HEK293 (cell line): Measurements from ENCODE around the gene PCTP.

Experiments
- CTCF ChIA-PET: fragments of 350-600 bp; formaldehyde crosslinking; extraction: SDS; loops from one replicate; lab custom pipeline; 2021; ENCODE audit warnings: antibody characterized with exemption; lab: Yijun Ruan, JAX
- POLR2A ChIA-PET: fragments of 300-600 bp; formaldehyde crosslinking; extraction: SDS; loops from one replicate; lab custom pipeline; 2020; ENCODE audit warnings: antibody characterized with exemption, inconsistent platforms; lab: Yijun Ruan, JAX
- H3K27ac ChIP-seq: fragments of 200-500 bp; sonication (Bioruptor generic); 2 replicates; pipeline ENCODE4 v1.5.1; 2014; ENCODE audit warnings: low read depth, low read length, control low read depth, inconsistent platforms; ENCODE audit errors: extremely low read depth
- H3K36me3 ChIP-seq, 2 experiments: fragments of 200-500 bp in 1 of 2; sonication (Bioruptor generic) in 1 of 2; 1 replicate in 1 of 2; 2 replicates in 1 of 2; pipeline ENCODE4 v1.5.1; 2014 to 2017; ENCODE audit warnings: inconsistent platforms in 2 of 2, low read length in 2 of 2; ENCODE audit not compliant: control insufficient read depth in 2 of 2, insufficient read depth in 1 of 2
- H3K4me1 ChIP-seq: fragments of 200-500 bp; sonication (Bioruptor generic); 2 replicates; pipeline ENCODE4 v1.5.1; 2014; ENCODE audit warnings: mild to moderate bottlenecking, low read length, inconsistent platforms; ENCODE audit not compliant: control insufficient read depth, insufficient read depth
- H3K4me3 ChIP-seq: 2 replicates; pipeline ENCODE4 v1.5.1; 2011; ENCODE audit warnings: low read depth, mild to moderate bottlenecking, control low read depth, low read length, moderate library complexity
- H3K9me3 ChIP-seq: fragments of 200-500 bp; sonication (Bioruptor generic); 2 replicates; pipeline ENCODE4 v1.5.1; 2014; ENCODE audit warnings: low read depth, low read length, inconsistent platforms; ENCODE audit not compliant: control insufficient read depth, insufficient read depth
- OVOL3 ChIP-seq: fragments of 450-650 bp; formaldehyde crosslinking; IDR thresholded peaks from 2 replicates; pipeline ENCODE4 v1.5.1; 2016; ENCODE audit warnings: missing biosample characterization, missing genetic modification characterization
- PRDM1 ChIP-seq: fragments of 450-650 bp; formaldehyde crosslinking; IDR thresholded peaks from 2 replicates; pipeline ENCODE4; 2016; ENCODE audit warnings: missing biosample characterization, missing genetic modification characterization
- SETDB1 ChIP-seq: IDR thresholded peaks from one replicate; pipeline ENCODE4 v1.6.1; 2017; ENCODE audit warnings: mild to moderate bottlenecking, low read length, moderate library complexity, mixed read lengths; ENCODE audit not compliant: insufficient read length
- WT1 ChIP-seq: fragments of 450-650 bp; formaldehyde crosslinking; IDR thresholded peaks from 2 replicates; pipeline ENCODE4 v1.5.1; 2016; ENCODE audit warnings: missing biosample characterization, missing genetic modification characterization
- YY1 ChIP-seq: fragments of 450-650 bp; formaldehyde crosslinking; IDR thresholded peaks from 2 replicates; pipeline ENCODE4 v1.5.1; 2018; ENCODE audit warnings: missing biosample characterization, missing genetic modification characterization
- ZBTB49 ChIP-seq: fragments of 450-650 bp; formaldehyde crosslinking; IDR thresholded peaks from 2 replicates; pipeline ENCODE4 v1.5.1; 2016; ENCODE audit warnings: missing biosample characterization, missing genetic modification characterization, low read depth
- ZBTB8A ChIP-seq: fragments of 450-650 bp; formaldehyde crosslinking; IDR thresholded peaks from 2 replicates; pipeline ENCODE4 v1.5.1; 2016; ENCODE audit warnings: missing biosample characterization, missing genetic modification characterization
- ZFHX2 ChIP-seq: fragments of 450-650 bp; formaldehyde crosslinking; conservative IDR thresholded peaks from 2 replicates; pipeline ENCODE4 v1.5.1; 2016; ENCODE audit warnings: missing biosample characterization, missing genetic modification characterization
- ZFP41 ChIP-seq: fragments of 450-650 bp; formaldehyde crosslinking; IDR thresholded peaks from 2 replicates; pipeline ENCODE4 v1.5.1; 2016; ENCODE audit warnings: missing biosample characterization, missing genetic modification characterization, borderline replicate concordance
- ZNF133 ChIP-seq: fragments of 450-650 bp; formaldehyde crosslinking; IDR thresholded peaks from 2 replicates; pipeline ENCODE4 v1.5.1; 2016; ENCODE audit warnings: missing biosample characterization, missing genetic modification characterization
- ZNF140 ChIP-seq: fragments of 450-650 bp; formaldehyde crosslinking; IDR thresholded peaks from 2 replicates; pipeline ENCODE4 v1.5.1; 2016; ENCODE audit warnings: missing biosample characterization, missing genetic modification characterization
- ZNF155 ChIP-seq: fragments of 450-650 bp; formaldehyde crosslinking; IDR thresholded peaks from 2 replicates; pipeline ENCODE4 v1.5.1; 2016; ENCODE audit warnings: missing biosample characterization, missing genetic modification characterization
- ZNF248 ChIP-seq: fragments of 450-650 bp; formaldehyde crosslinking; IDR thresholded peaks from 2 replicates; pipeline ENCODE4 v1.5.1; 2017; ENCODE audit warnings: missing biosample characterization, missing genetic modification characterization
- ZNF266 ChIP-seq: fragments of 450-650 bp; formaldehyde crosslinking; IDR thresholded peaks from 2 replicates; pipeline ENCODE4 v1.5.1; 2016; ENCODE audit warnings: missing biosample characterization, missing genetic modification characterization, low read depth
- ZNF302 ChIP-seq: fragments of 450-650 bp; formaldehyde crosslinking; IDR thresholded peaks from 2 replicates; pipeline ENCODE4 v1.5.1; 2016; ENCODE audit warnings: missing biosample characterization, missing genetic modification characterization, low read depth
- ZNF404 ChIP-seq: fragments of 450-650 bp; formaldehyde crosslinking; IDR thresholded peaks from 2 replicates; pipeline ENCODE4 v1.5.1; 2017; ENCODE audit warnings: missing biosample characterization, missing genetic modification characterization
- ZNF48 ChIP-seq: fragments of 450-650 bp; formaldehyde crosslinking; IDR thresholded peaks from 2 replicates; pipeline ENCODE4 v1.5.1; 2016; ENCODE audit warnings: missing biosample characterization, missing genetic modification characterization
- ZNF654 ChIP-seq: fragments of 450-650 bp; formaldehyde crosslinking; IDR thresholded peaks from 2 replicates; pipeline ENCODE4 v1.5.1; 2016; ENCODE audit warnings: low read depth, missing biosample characterization, missing genetic modification characterization
- ZNF692 ChIP-seq: fragments of 450-650 bp; formaldehyde crosslinking; IDR thresholded peaks from 2 replicates; pipeline ENCODE4 v1.5.1; 2016; ENCODE audit warnings: missing biosample characterization, missing genetic modification characterization
- ZSCAN16 ChIP-seq: fragments of 450-650 bp; formaldehyde crosslinking; IDR thresholded peaks from 2 replicates; pipeline ENCODE4 v1.5.1; 2016; ENCODE audit warnings: missing biosample characterization, missing genetic modification characterization
- ZSCAN23 ChIP-seq: fragments of 450-650 bp; formaldehyde crosslinking; IDR thresholded peaks from 2 replicates; pipeline ENCODE4 v1.5.1; 2016; ENCODE audit warnings: missing biosample characterization, missing genetic modification characterization
- ZSCAN5A ChIP-seq: fragments of 450-650 bp; formaldehyde crosslinking; IDR thresholded peaks from 2 replicates; pipeline ENCODE4 v1.5.1; 2016; ENCODE audit warnings: missing biosample characterization, missing genetic modification characterization
- TF ChIP-seq, protein P1 (sequence below): fragments of 450-650 bp; formaldehyde crosslinking; IDR thresholded peaks from 2 replicates; pipeline ENCODE4 v1.5.1; 2017; ENCODE audit warnings: missing biosample characterization, mild to moderate bottlenecking, missing genetic modification characterization, moderate library complexity
- TF ChIP-seq, protein P2 (sequence below): fragments of 450-650 bp; formaldehyde crosslinking; IDR thresholded peaks from 2 replicates; pipeline ENCODE4 v1.5.1; 2017; ENCODE audit warnings: missing biosample characterization, missing genetic modification characterization

Gene PCTP

GRCh38 chr17:55772086-55772485 is 21.2 kb downstream of the PCTP start:
- TF ChIP-seq PRDM1 (tag by site-specific recombination), result 0 out of 2 replicates have a peak, but pooled peaks have one; percentile 18
- no peak for TF ChIP-seq ZBTB49
- TF ChIP-seq ZSCAN5A (tag by site-specific recombination), result no peak
- Histone ChIP-seq H3K4me1 (no peaks in the 10 kb centered on the region), H3K4me3 (no peak overlapping the region), H3K9me3 (no peaks in the 10 kb centered on the region), H3K36me3 (peaks cover 17 to 75% of the 10 kb centered on the region in 2 experiments; a peak in 2 of 3 replicates), H3K27ac (no peak overlapping the region)
- ChIA-PET POLR2A (no interaction called here), CTCF (interaction anchor here (0.6 to 7.7 kb wide), 14 partner anchors 10 to 258 kb away, joined by 3 to 171 read pairs (median 5); no protein-coding TSS in a partner anchor)

DNA sequence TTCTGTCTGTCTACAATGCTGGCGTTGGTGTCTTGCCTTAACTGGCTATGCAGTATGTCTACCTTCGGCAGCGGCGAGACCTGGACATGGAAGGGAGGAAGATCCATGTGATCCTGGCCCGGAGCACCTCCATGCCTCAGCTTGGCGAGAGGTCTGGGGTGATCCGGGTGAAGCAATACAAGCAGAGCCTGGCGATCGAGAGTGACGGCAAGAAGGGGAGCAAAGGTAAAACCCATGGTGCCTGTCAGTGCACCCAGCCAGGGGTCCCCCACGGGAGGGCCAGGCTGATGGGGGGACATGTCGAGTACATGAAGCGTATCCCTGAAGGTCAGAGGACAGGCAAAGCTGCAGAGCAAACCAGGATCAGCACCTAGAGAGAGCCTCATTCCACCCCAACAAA is 22.8 kb downstream of the PCTP start:
- Histone ChIP-seq H3K4me1 (no peaks in the 10 kb centered on the region), H3K36me3 (peaks cover 15 to 72% of the 10 kb centered on the region in 2 experiments; a peak in 2 of 3 replicates), H3K4me3 (no peak overlapping the region), H3K9me3 (no peaks in the 10 kb centered on the region), H3K27ac (no peak overlapping the region)
- ChIA-PET POLR2A (no interaction called here), CTCF (interaction anchor here (1.2 to 7.7 kb wide), 3 partner anchors 9 to 247 kb away, joined by 5 to 171 read pairs (median 29); no protein-coding TSS in a partner anchor)
- TF ChIP-seq YY1 (tag by site-specific recombination) (no peak), WT1 (tag by site-specific recombination) (no peak), ZSCAN23 (tag by site-specific recombination) (no peak), ZBTB8A (tag by site-specific recombination) (no peak), ZNF133 (tag by site-specific recombination) (no peak), ZNF266 (tag by site-specific recombination) (no peak), ZNF404 (tag by site-specific recombination) (no peak), ZNF692 (tag by site-specific recombination) (no peak), SETDB1 (no peak), ZNF48 (no peak)
- TF ChIP-seq, protein P1, sequence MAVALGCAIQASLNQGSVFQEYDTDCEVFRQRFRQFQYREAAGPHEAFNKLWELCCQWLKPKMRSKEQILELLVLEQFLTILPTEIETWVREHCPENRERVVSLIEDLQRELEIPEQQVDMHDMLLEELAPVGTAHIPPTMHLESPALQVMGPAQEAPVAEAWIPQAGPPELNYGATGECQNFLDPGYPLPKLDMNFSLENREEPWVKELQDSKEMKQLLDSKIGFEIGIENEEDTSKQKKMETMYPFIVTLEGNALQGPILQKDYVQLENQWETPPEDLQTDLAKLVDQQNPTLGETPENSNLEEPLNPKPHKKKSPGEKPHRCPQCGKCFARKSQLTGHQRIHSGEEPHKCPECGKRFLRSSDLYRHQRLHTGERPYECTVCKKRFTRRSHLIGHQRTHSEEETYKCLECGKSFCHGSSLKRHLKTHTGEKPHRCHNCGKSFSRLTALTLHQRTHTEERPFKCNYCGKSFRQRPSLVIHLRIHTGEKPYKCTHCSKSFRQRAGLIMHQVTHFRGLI, result no peak

DNA sequence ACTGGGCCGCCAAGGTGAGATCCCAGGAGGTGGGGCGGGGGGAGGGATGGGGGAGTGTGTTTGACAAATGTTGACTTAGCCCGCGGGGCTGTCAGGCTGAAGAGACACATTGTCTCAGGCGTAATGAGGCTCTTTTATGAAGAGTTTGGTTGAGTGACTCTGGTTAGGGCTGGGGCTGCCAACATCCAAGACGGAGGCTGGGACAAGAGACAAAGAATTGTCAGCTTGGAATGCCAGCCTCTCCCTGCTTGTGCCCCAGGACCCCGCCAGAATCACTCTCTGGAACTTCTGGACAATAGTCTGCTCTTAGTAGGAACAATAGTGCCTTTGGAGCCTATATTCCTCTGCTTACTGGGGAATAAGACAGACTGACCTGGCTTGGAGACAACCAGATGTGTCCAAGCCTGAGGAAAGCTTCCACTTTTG is 24.0 kb downstream of the PCTP start:
- Histone ChIP-seq H3K4me3 (no peak overlapping the region), H3K36me3 (peaks cover 15 to 66% of the 10 kb centered on the region in 2 experiments; a peak in 2 of 3 replicates), H3K4me1 (no peaks in the 10 kb centered on the region), H3K27ac (no peak overlapping the region), H3K9me3 (no peaks in the 10 kb centered on the region)
- POLR2A ChIA-PET, result no interaction called here
- CTCF ChIA-PET, result interaction anchor here (0.6 to 1.2 kb wide), 2 partner anchors 249 to 1006 kb away, joined by 4 to 5 read pairs; no protein-coding TSS in a partner anchor
- TF ChIP-seq ZSCAN16 (tag by site-specific recombination), result no peak
- TF ChIP-seq ZFHX2 (tag by site-specific recombination), result no peak
- TF ChIP-seq ZFP41 (tag by site-specific recombination), result no peak
- no peak for TF ChIP-seq ZNF654 (tag by site-specific recombination)
- TF ChIP-seq ZNF133 (tag by site-specific recombination), result no peak
- no peak for TF ChIP-seq ZNF248 (tag by site-specific recombination)
- no peak for TF ChIP-seq OVOL3 (tag by site-specific recombination)
- no peak for TF ChIP-seq ZNF140 (tag by site-specific recombination)
- TF ChIP-seq ZNF302, result no peak
- TF ChIP-seq, protein P2, sequence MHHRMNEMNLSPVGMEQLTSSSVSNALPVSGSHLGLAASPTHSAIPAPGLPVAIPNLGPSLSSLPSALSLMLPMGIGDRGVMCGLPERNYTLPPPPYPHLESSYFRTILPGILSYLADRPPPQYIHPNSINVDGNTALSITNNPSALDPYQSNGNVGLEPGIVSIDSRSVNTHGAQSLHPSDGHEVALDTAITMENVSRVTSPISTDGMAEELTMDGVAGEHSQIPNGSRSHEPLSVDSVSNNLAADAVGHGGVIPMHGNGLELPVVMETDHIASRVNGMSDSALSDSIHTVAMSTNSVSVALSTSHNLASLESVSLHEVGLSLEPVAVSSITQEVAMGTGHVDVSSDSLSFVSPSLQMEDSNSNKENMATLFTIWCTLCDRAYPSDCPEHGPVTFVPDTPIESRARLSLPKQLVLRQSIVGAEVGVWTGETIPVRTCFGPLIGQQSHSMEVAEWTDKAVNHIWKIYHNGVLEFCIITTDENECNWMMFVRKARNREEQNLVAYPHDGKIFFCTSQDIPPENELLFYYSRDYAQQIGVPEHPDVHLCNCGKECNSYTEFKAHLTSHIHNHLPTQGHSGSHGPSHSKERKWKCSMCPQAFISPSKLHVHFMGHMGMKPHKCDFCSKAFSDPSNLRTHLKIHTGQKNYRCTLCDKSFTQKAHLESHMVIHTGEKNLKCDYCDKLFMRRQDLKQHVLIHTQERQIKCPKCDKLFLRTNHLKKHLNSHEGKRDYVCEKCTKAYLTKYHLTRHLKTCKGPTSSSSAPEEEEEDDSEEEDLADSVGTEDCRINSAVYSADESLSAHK (tag by site-specific recombination), result no peak
- no peak for TF ChIP-seq ZNF155 (tag by site-specific recombination)
